ENCODE results near the gene CAPZB.

CAPZB gene

DNA sequence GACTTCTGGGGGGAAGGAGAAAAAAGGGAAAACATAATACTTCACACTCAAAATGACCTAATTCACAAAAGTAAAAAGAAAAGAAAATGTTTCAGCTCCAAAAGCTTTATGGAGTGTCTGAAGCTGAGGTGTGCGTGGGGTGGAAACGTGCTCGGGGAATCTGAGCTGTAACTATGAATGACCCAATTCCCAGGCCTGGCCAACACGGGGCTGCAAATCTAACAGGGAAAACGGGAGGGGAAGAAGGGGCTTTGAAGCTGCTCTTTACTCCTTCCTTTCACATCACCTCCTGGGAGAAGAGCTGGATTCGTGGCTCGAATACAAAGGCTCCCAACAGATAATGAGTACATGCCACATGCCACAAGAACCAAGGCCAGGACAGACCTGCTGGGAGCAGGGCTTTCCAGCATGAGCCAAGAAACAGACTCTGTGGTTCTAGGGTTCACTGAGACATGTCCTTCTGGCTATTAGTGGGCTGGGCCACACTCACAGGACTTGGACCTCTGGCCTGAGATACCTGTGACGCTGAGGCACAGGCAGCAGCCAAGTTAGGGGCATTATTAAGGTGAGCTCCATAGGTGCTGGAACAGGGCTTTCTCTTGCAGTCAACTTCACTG, 121.7 kb downstream of the CAPZB start:
- no peak for DNase-seq

DNA sequence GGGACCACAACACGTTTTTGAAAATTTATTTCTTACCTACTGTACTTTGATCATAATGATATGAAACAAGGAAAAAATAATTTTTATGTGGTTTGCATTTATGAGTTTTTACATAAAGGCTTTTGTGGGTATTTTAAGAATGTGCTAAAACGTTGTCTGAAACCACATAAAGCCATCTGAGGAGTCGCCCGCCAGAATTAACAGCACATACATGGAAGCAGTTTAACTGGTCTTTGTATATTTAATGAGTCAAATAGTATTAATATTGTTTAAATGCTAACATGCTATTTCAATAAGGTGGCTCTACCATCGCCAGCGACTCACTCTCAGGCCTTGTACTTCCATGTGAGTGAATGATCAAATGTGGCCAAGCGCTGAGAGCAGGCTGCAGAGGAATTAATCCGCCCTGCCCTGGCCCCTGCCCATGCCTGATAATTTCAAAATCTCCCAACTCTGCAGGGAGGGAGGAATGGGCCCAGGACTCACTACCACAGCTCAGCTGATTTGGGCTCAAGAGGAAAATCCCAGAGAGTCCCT, 123.7 kb downstream of the CAPZB start:
- no peak for DNase-seq

DNA sequence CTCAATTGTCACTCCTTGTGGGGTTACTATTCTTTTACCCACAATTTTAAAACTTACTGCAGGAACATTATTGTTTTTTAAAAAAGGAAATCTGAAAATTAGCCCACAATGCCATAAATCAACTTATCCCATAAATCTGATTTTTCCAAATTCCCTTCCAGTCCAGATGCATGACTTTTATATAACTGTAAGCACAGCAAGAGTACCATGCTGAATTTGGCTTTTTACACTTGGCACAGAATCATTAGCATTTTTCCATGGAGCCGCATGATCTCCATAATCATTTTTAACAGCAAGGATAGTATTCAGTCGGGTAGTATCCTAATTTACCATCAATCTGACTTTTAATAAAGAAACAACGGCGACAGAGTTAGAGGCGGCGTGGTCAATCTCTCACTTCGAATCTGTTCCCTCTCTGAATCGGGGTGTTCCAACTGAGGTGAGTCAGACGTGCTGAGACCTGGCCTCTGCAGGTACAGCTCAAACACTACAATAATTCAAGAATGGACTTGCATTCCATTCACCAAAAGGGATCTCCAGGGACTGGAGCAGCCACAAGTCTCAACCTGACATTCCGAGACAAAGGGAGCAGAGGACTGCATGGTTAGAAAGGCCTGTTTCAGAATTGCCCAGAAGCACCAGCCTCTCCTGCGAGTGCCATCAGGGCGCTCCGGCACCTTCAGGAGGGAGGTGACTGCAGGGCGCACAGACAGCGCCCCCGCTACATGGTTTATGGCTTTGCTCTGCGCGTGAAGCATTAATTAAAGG, 124.3 kb downstream of the CAPZB start:
- DNase-seq = no peak

DNA sequence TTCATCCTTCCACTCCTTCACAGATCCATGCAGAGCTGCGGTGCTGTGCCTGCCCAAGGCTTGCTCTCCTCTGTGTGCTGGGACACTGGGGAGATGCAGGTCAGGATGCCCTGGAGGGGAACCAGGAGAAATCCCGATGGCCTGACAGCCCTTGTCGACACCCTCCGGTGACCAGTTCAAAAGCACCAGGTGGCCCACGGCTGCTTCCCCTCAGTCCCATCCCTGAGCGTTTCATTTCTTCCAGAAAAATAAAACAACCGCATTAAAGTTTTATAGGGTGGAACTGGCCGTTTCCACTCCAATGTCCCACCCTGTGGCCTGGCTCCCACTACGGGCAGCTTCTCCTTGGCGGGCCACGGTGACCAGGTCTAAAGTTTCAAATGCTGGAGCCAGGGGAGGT, 124.9 kb downstream of the CAPZB start:
- no peak for DNase-seq

DNA sequence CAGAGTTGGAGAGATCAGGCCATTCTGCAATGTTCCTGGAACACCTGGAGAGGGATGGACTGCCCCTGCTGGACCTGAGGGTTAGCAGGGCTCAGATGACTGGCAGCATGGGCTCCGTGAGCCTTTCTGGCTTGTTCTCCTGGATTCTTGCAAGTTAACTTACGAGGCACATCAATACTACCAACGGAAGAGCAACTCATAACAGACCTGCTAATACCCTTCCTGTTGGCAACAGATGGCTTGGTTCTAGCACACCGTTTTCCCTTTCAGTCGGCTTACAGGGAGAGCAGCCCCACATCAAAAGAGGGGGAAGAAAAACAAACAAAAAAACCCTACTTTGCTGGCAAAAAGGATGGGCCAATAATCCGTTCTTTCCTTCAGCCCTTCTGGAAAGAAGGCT, 125.3 kb downstream of the CAPZB start:
- DNase-seq = no peak

DNA sequence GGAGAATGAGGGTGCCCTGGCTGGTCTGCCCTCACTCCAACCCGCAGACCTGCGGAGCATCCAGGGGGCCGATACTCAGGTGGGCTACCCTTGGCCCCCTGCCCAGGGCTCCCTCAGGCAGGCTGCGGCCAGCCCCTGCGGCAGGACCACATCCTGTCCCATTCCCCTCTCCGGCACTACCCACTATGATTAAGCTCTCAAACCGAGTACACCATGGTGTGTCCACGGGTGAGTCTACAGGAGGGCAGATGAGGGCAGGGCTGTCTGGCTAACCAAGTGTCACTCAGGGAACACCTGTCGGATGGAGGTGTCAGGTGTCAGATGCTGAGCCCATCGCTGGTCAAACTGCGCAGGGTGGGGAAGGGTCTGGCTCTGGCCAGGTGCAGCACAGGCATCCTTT, 126.0 kb downstream of the CAPZB start:
- DNase-seq = no peak

DNA sequence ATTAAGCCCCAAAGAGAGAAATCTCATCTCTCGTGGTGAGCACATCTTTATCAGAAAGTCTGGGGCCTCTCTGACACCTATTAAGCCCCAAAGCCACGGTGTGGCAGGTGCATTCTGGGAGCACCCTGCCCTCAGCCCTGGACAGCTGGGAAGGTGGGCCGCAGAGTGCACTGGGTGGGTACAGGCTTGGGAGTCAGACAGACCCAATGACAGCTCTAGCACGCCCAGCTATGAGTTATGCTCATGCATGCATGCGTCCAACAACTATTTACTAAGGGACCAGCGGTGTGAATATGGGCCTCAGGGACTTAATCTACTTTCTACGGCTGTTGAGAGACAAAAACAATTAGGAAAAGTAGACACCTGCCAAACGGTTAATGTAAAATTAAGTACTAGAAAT, 126.6 kb downstream of the CAPZB start:
- DNase-seq = no peak

DNA sequence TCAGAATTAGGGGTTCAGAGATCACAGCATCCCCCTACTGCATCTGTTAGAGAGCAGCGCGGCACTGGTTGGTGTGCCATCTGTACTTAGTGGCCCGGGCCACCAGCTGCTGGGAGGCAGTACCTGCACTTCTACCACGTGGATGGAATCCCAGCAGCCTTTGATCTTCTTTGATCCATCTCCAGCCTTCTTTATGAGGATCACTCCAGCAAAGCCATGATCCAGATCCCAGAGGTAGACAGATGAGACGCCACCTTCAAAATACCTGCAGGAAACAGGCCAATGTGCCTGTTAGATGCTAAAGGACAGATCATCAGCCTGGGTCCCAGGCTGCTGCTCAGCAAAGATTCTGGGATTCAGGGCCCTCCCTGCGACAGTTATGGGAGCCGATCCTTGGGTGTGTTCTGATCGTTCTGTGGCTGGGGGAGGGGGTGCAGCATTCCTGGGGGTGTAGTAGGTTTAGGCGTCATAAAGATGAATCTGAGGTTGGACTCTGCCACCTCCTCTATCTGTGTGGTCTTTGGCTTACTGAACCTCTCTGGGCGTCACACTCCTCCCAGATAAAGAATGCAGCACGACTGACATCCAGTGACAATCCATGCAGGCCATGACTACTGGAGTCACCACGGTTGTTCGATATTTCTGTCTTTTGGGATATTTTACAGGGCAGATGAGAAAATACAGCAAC, 127.9 kb downstream of the CAPZB start:
- DNase-seq = no peak

DNA sequence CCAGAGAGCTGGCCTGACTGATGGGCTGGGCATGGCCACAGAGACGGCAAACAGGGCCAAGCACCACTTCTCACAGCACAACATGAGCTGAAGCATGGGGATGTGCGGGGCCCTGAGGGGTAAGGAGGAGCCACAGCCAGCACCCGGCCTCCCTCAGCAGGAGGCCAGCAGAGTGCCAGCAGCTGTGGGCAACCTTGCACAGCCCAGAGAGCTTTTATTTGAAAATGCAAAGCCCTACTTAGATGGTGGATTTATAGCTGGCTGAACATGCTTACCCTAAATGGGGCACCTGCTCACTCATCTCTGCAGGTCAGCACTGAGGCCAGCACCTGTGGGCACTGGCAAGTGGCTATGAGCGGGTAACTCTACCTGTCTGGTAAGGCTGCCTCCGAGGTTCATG, 129.1 kb downstream of the CAPZB start:
- no peak for DNase-seq

DNA sequence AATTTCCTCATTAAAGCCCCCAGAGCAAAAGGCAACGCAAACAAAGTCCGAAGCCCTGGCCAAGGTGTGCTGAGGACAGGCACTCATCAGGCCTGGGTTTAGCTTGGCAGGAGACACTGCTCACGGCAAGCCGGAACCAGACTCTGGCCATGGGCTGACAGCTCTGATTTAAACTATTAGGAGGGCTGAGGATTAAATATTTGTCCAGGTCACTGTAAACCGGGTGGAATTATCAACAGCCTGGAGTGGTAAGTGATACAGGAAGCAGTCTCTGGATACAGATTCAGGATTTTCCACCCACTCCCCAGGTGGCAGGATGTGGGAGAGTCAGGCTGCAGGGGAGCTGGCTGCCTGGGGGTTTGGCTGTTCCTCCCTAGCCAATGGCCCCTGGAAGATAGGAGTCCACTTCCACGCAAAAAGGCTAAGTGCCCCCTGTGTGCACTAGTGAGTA, 130.8 kb downstream of the CAPZB start:
- no peak for DNase-seq

DNA sequence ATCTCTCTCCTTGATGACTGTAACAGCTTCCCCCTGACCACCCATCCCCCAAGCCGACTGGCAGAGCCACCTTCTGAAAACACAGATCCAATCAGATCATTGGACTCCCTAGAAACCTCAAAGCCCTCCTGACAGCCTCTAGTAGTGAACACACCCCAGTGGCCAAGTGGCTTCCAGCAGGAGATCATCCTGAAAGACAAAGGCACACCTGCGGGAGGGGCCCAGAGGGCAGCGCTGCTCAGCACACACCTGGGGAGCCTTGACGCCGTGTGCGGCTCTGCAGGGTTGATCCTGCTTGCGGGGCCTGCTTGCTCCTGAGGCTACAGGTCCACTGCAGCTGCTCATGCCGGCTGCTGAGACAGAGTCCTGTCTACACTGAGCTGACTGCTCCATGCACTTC, 131.7 kb downstream of the CAPZB start:
- no peak for DNase-seq

DNA sequence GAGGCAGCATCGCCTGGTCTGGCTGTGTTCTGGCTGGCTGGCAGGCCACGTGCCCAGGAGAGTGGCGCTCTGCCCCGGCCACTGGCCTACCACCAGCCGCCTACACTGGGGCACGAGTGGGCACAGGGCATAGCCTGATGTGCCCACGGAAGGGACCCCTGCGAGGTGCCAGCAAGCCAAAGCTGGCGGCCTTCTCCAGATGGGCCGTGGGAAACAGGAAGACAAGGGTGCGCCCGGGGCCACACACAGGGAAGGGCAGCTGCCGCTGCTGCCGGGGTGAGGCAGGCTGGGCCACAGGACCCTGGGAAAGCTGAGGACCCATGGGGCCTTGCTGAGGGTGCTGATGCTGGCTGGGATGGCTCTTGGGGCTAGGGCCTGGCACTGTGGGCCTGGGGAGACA, 132.5 kb downstream of the CAPZB start:
- no peak for DNase-seq

DNA sequence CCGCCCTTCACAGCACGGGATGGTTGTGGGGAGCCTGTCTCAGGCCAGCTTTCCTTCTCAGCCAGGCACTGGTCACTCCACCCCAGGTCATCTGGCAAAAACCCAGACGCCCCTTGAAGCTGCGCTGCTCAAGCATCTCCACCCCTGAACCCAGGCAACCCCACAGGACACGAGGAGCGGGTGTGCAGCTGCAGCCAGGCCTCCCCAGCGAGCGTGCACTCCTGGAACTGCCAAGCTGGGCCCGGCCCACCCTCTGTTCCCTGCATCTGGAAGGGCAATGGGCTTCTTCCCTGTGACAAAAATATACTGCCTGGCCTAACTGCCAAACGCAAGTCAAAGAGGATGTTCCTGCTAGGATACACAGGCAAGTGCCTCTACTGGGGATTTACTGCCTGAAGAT, 133.5 kb downstream of the CAPZB start:
- no peak for DNase-seq

DNA sequence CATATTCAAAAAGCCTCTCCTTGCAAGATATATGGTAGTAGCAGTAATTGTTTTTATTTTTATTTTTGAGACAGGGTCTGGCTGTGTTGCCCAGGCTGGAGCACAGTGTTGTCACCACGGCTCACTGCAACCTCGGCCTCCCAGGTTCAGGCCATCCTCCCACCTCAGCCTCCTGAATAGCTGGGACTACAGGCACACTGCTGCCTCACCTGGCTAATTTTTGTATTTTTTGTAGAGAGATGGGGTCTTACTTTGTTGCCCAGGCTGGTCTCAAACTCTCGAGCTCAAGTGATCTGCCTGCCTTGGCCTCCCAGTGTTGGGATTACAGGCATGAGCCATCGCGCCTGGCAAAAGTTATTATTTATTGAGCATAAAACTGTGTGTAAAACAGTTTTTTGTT, 134.8 kb downstream of the CAPZB start:
- no peak for DNase-seq

DNA sequence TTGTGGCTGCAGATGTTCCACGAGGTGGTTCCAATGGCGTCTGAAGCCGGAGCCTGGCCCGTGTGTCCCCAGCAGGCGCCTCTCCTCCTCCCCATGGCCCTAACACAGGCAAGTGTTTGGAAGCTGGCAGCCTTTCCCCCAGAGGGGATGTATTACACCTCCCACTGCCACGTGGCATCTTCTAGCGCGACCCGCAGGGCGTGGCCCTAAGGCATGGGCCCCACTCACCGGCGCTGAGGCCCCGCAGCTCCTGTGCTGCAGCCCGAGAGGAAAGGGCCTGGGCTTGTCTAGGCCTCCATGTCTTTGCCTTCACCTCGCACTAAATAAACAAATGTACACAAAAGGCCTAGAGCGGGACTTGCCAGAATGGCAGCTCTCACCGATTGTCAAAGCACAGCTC, 135.3 kb downstream of the CAPZB start:
- no peak for DNase-seq

DNA sequence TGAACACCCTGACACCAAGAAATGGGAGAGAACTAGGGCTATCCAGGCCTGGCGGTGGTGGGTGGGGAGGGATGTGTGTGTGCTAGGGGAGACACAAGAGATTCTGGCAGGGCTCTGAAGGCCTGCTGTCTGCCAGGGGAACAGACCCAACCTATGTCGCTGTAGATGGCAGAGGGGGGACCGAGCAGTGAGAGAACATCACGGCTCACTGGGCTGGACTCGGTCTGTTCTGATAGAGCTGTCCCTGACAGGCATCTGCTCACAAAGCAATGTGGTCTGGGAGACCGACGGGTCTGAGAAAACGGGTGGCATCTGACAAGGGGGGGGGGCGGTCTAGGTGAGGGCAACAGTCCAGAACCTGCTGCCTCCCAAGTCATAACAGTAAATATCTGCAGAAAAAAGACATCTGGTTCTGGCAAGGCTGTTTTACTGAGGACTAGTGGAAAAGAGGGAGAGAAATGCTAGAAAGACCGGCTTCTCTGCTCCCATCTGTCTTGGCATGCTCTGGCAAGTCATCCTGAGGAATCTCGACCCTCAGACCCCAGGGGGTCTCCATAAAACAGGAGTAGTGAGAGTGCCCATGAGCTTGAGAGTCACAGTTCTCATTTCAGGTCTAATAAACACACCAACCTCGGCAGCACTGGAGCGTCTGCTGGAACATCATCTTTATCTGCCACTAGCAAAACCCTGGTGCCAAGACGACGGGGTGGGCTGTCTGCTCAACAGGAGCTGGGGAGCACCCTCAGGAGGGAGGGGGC, 136.7 kb downstream of the CAPZB start:
- no peak for DNase-seq

DNA sequence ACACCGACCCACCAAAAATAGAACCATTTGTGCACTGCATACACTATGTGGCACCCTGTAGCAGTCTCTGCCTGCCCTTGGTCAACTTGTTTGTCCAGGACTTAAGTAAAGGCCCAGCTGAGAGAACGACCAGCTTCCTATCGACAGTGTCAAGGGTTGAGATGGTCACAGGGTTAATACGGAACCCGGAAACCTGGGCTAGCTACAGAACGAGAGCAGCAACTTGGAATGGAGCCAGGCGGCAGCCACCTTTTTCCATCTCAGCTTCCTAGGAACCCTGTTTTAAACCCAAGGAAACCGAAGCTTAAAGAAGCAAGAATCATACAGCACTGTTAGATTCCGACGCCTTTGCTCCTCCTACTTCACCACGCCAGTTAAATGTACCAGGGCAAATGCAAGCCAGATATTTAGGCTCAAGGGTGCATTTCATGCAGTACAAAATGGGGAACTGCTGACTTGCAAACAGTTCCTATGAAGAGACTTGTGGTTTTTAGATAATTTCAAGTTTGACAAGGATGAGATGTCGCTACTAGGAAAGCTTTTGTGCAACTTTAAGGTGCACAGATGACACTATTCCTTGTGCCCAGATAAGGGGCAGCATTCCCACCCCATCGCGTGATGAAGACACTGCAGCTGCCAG, 137.7 kb downstream of the CAPZB start:
- DNase-seq = peak; percentile 30

DNA sequence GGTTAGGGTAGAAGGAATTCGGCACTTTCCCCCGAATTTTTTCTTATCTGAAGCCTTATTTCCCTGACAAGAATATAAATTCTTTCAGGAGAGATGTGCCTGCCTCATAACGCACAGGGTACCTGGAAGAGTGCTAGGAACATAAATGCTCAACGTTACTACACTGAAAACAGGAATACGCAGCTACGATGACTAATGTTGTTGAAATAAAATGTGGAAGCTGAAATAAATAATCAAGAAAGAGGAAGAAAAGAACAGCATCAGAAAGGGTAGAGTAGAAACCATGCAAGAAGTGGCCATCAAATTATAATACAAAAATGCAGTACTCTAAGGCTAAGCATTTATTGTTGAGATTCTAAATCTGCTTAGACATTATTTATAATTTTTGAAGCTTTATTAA, 139.3 kb downstream of the CAPZB start:
- no peak for DNase-seq

DNA sequence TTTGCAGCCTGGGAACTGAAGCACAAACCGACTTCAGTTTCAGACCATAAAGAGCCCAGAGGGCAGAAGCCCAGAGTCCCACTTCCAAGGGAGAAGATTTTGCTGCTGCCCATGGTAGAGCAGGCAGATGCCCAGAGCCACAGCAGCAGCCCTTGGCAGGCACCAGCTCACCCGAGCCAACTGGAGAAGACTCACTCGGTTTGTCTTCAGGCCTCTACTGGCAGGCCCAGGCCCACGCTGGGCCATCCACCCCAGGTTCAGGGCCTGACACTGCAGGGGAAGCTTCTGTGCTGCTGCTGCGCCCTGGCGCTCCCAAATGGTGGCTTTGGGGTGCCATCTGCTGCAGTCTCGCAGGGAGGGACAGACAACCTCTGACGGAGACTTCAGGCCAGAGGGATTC, 139.9 kb downstream of the CAPZB start:
- no peak for DNase-seq

DNA sequence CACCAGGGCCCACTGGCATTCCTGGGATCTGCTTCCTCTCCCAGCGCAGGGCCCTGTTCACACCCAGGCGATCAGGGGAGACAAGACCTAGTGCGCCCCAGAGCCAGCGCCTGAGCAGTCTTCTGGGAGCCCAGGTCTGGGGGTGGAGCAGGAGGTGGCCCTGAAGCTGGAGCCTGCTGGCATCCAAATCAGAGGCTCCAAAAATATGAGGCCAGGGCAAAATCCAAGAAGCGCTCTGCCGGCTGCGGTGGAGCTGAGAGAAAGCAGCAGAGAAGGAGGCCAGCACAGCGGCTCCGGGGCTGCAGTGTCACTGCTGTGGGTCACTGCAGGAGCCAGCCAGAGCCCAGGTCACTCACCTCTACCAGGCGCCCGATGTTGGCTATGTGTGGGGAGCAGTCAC, 140.5 kb downstream of the CAPZB start:
- DNase-seq = no peak

DNA sequence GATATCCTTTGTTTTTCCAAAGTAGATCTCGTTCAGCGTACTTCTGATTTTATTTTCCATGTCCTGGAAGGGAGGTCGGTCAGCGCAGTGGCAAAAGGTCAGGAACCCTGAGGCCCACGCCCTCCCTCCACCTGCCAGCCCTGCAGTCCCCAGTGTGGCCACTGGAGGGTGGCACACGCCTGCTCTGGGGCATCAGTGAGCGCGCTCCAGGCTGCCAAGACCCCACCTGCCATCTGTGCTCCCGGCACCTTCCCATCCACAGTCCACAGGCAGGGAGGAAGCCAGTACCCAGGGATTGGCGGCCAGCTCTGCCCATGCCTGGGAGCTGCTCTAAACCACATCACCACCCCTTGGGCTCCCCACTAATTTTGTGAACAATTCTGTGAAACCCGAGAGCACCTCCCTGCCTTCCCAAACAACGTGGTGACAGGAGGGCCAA, 140.9 kb downstream of the CAPZB start:
- peak; percentile 31 for DNase-seq

DNA sequence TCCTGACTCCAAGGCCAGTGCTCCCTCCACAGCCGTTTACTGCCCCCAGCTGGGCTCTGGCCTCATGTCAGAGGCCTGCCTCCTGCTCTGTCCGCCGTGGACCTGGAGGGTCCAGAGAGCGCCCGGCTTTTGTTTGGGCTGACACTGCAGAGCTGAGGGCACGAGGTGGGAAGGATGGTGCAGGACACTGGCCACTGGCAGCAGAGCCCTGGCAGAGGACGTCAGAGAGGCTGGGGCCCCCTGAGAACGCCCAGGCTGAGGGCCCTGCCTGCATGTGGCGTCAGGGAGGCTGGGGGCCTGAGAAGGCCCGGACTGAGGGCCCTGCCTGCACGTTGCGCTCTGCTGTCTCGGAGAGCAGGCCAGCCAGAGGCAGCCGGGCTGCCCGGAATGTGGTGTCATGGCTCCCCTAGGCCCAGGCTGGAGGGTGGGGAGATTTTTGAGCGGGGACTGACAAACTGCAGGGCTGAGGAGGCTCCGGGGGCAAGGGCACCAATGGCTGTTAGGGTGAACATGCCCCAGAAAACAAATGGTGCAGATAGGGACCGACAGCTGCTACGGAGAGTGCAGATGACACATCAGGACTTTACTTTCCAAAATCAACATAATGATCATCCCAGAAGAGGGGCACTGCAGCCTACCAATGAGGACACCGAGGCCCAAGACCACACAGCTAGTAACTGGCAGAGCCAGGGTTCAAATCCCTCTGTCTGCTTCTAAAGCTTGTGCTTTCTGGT, 141.6 kb downstream of the CAPZB start:
- DNase-seq = no peak

All from hematopoietic multipotent progenitor cell treated with erythropoietin and hydrocortisone succinate and interleukin-3 and kit ligand, for 8 days (in vitro differentiated cells).